Kidney (tissue), 14 donors: Measurements from ENCODE around the gene STRA6. TPM values are rescaled to one million over a fixed set of nuclear protein-coding genes. Genes with fewer than 3 reads are reported as not detected.

ENCODE experiments used
- DNase-seq, 5 donors: peaks; one replicate each; pipeline ENCODE4 v3.0.0-alpha.2; 2013 to 2020
- FAIRE-seq: peaks from 2 replicates; lab custom pipeline; 2012; peaks lifted over from hg19 to GRCh38; lab: Jason Lieb, UNC
- H3K27ac ChIP-seq, 2 donors: one replicate each; pipeline ENCODE4 v1.7.0; 2013; ENCODE audit warnings: low read depth in 2 of 2, low read length in 2 of 2, inconsistent platforms in 1 of 2
- H3K27me3 ChIP-seq: one replicate; pipeline ENCODE4 v1.7.1; 2013; ENCODE audit warnings: low read length, inconsistent platforms; ENCODE audit not compliant: control insufficient read depth, insufficient read depth
- H3K36me3 ChIP-seq, 3 donors: one replicate each; pipeline versions ENCODE4 v1.7.0 to v1.7.1; 2013; ENCODE audit warnings: low read length in 3 of 3, control low read depth in 1 of 3, inconsistent platforms in 1 of 3; ENCODE audit not compliant: insufficient read depth in 3 of 3, control insufficient read depth in 2 of 3
- H3K4me1 ChIP-seq, 3 donors: one replicate each; pipeline versions ENCODE4 v1.7.0 to v1.7.1; 2013; ENCODE audit warnings: low read length in 3 of 3, inconsistent platforms in 1 of 3, low read depth in 1 of 3; ENCODE audit not compliant: control insufficient read depth in 2 of 3, insufficient read depth in 2 of 3
- H3K4me3 ChIP-seq, 3 donors: one replicate each; pipeline versions ENCODE4 v1.7.0 to v1.8.1; 2013; ENCODE audit warnings: low read length in 3 of 3, control low read depth in 1 of 3, inconsistent platforms in 1 of 3
- H3K9ac ChIP-seq, 3 donors: one replicate each; pipeline versions ENCODE4 v1.7.0 to v1.7.1; 2013; ENCODE audit warnings: low read length in 3 of 3, control low read depth in 1 of 3, inconsistent platforms in 1 of 3
- H3K9me3 ChIP-seq, 3 donors: one replicate each; pipeline versions ENCODE4 v1.7.0 to v1.7.1; 2013; ENCODE audit warnings: low read length in 3 of 3, control low read depth in 1 of 3, inconsistent platforms in 1 of 3; ENCODE audit not compliant: control insufficient read depth in 2 of 3, insufficient read depth in 1 of 3
- CTCF ChIP-seq: IDR thresholded peaks from 3 replicates; pipeline ENCODE4 v1.5.1; 2012; ENCODE audit warnings: mild to moderate bottlenecking, moderate library complexity, borderline replicate concordance; ENCODE audit not compliant: insufficient read depth; ENCODE audit errors: extremely low read depth
- intact Hi-C: fragments of 100-400 bp; cut with DNase I; formaldehyde crosslinking; loops from one replicate; pipeline ENCODE4 v1.11.1; 2022
- polyA plus RNA-seq: library from polyadenylated mRNA; stranded (reverse); fragments of 350-450 nt; fragmentation: Illumina TruSeq; extraction: RNeasy Lipid Tissue Mini Kit (QIAGEN cat#74804); gene quantifications from one replicate; pipeline ENCODE4 v1.2.3, GENCODE V29; 2014; ENCODE audit warnings: low read depth, low replicate concordance; ENCODE audit not compliant: insufficient read depth
- total RNA-seq: library from RNA; stranded (reverse); fragmentation: NEBNext Ultra II Directional; extraction: Animal tissue kit (Norgen Biotek cat#: 25700); gene quantifications from one replicate; pipeline ENCODE4 v1.2.1, GENCODE V29; 2021
- donor health status: control.
- donor health status: control.
- donor health status: control.
- donor health status: control.
- donor health status: control.
- donor health status: DM: yes; HTN: yes; CAD: no.
- donor health status: Normal renal cell carcinoma (clear cell type).

STRA6 gene
- total and polyA plus RNA-seq, 2 donors from 2014 or later, result 2.0 to 31.9 TPM

- DNase-seq (no peak), FAIRE-seq (no peak)
- intact Hi-C loops, result no loop called here
- Histone ChIP-seq H3K27ac (no peak overlapping the region), H3K27me3 (no peaks in the 10 kb centered on the region), H3K4me3 (no peak overlapping the region), H3K9me3 (no peaks in the 10 kb centered on the region), H3K4me1 (peaks cover 0 to 7% (median 2%) of the 10 kb centered on the region in 3 donors), H3K9ac (no peak overlapping the region), H3K36me3 (no peaks in the 10 kb centered on the region)
- TF ChIP-seq CTCF, result no peak
Measured at GRCh38 chr15:74155766-74156417, 46.7 kb downstream of the STRA6 start.

- H3K4me3 ChIP-seq, result no peak overlapping the region
- H3K27me3 ChIP-seq, result no peaks in the 10 kb centered on the region
- no peaks in the 10 kb centered on the region for H3K9me3 ChIP-seq
- no peak overlapping the region for H3K9ac ChIP-seq
- H3K36me3 ChIP-seq, result no peaks in the 10 kb centered on the region
- no peak for DNase-seq
- no peak overlapping the region for H3K27ac ChIP-seq
- no peak for FAIRE-seq
- intact Hi-C loops, result no loop called here
- no peaks in the 10 kb centered on the region for H3K4me1 ChIP-seq
- TF ChIP-seq CTCF, result no peak
Measured at GRCh38 chr15:74147051-74147450, 55.5 kb downstream of the STRA6 start.

GRCh38 chr15:74146277-74146800 lies 56.2 kb downstream of the STRA6 start:
- H3K36me3 ChIP-seq, result no peaks in the 10 kb centered on the region
- no peak for TF ChIP-seq CTCF
- no peaks in the 10 kb centered on the region for H3K4me1 ChIP-seq
- intact Hi-C loops, result no loop called here
- no peak for FAIRE-seq
- DNase-seq, result no peak
- no peak overlapping the region for H3K4me3 ChIP-seq
- no peak overlapping the region for H3K27ac ChIP-seq
- no peaks in the 10 kb centered on the region for H3K9me3 ChIP-seq
- H3K27me3 ChIP-seq, result no peaks in the 10 kb centered on the region
- H3K9ac ChIP-seq, result no peak overlapping the region
